A673 (cell line): Measurements from ENCODE around the gene MYL1.

Experiments used
- EZH2 ChIP-seq: fragments of 200-600 bp; sonication (generic); IDR thresholded peaks from 2 replicates; pipeline ENCODE4 v1.6.1; 2017; ENCODE audit warnings: borderline replicate concordance, low read depth, mild to moderate bottlenecking, mixed read lengths, antibody characterized with exemption, low read length; ENCODE audit not compliant: poor library complexity, severe bottlenecking
- TF ChIP-seq, protein P1 (sequence below): fragments of 300-800, 200-600 bp; sonication (generic); conservative IDR thresholded peaks from 2 replicates; pipeline ENCODE4 v1.5.1; 2017; ENCODE audit warnings: low read depth, mild to moderate bottlenecking, antibody characterized with exemption, low read length, moderate library complexity, mixed read lengths

DNA sequence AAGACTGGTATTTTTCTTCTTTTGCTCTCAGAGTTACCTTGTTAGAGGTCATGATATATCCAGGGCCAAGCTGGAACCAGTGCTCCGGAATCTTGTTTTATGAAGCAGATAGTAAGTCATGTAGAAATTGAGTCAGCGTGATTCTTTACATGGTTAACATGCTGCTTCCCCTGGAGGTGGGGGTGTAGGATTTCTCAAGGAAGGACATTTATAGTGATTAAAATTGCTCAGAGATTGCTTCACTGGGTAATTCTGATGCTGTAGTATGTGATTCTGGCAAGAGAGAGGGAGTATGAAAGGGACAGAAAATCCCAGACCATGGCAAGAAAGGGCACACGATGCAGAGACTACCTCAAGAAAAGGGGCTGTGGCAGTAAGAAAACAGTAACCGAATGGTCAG lies 8.0 kb upstream of the MYL1 start:
- TF ChIP-seq, protein P1, sequence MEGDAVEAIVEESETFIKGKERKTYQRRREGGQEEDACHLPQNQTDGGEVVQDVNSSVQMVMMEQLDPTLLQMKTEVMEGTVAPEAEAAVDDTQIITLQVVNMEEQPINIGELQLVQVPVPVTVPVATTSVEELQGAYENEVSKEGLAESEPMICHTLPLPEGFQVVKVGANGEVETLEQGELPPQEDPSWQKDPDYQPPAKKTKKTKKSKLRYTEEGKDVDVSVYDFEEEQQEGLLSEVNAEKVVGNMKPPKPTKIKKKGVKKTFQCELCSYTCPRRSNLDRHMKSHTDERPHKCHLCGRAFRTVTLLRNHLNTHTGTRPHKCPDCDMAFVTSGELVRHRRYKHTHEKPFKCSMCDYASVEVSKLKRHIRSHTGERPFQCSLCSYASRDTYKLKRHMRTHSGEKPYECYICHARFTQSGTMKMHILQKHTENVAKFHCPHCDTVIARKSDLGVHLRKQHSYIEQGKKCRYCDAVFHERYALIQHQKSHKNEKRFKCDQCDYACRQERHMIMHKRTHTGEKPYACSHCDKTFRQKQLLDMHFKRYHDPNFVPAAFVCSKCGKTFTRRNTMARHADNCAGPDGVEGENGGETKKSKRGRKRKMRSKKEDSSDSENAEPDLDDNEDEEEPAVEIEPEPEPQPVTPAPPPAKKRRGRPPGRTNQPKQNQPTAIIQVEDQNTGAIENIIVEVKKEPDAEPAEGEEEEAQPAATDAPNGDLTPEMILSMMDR, result no peak
- no peak for TF ChIP-seq EZH2
